Panc1 (cell line): ENCODE results near the gene CFAP100.

Source experiments
- CTCF ChIP-seq: fragments of 450-650 bp; IDR thresholded peaks from 2 replicates; pipeline ENCODE4 v1.5.1; 2017; ENCODE audit warnings: mild to moderate bottlenecking
- POLR2AphosphoS5 ChIP-seq: IDR thresholded peaks from 2 replicates; pipeline ENCODE4 v1.6.1; 2012; ENCODE audit warnings: mild to moderate bottlenecking, low read depth, low read length, moderate library complexity
- REST ChIP-seq, 2 experiments: IDR thresholded peaks; 2 replicates each; pipeline ENCODE4 v1.6.1; 2011 to 2012; ENCODE audit warnings: low read depth in 2 of 2, control low read depth in 1 of 2, low read length in 1 of 2, mild to moderate bottlenecking in 1 of 2, moderate library complexity in 1 of 2; ENCODE audit not compliant: insufficient read depth in 1 of 2

- TF ChIP-seq CTCF (no peak), POLR2AphosphoS5 (no peak), REST (IDR thresholded peaks at IDR 0.05; ENCODE audit: insufficient read depth in 1 of 2, low read depth in 2 of 2, low read length in 1 of 2) (no peak)
Measured at GRCh38 chr3:126431103-126431534, 36.4 kb downstream of the CFAP100 start.
